ENCODE data around the gene TMEM167B.
"Not testable (repeated sequence)": the region's sequence is repeated elsewhere in the genome, so short reads cannot be mapped to it uniquely, and the experiment has no call there.

Gene TMEM167B

GRCh38 chr1:109133815-109134214, 43.3 kb downstream of the TMEM167B start:
- Mint-ChIP-seq H3K36me3 (ENCODE audit: insufficient read depth) (peaks cover 3% of the 10 kb centered on the region), H3K4me1 (no peaks in the 10 kb centered on the region), H3K27ac (ENCODE audit: low read depth) (no peak overlapping the region), H3K27me3 (no peaks in the 10 kb centered on the region), H3K9me3 (no peaks in the 10 kb centered on the region), H3K4me3 (no peak overlapping the region)
- ATAC-seq (replicated peaks; ENCODE audit: extremely low read depth, poor library complexity, severe bottlenecking) (no peak), DNase-seq (ENCODE audit: low spot score in 2 of 2) (no peak)

- DNase-seq (ENCODE audit: low spot score in 2 of 2) (no peak), ATAC-seq (replicated peaks; ENCODE audit: extremely low read depth, poor library complexity, severe bottlenecking) (no peak)
Observed at GRCh38 chr1:109134423-109134822, 43.9 kb downstream of the TMEM167B start.

GRCh38 chr1:109135940-109136339, 45.4 kb downstream of the TMEM167B start:
- H3K27me3 Mint-ChIP-seq = no peaks in the 10 kb centered on the region
- peaks cover 1% of the 10 kb centered on the region for H3K36me3 Mint-ChIP-seq (ENCODE audit: insufficient read depth)
- H3K4me3 Mint-ChIP-seq = no peak overlapping the region
- DNase-seq (ENCODE audit: low spot score in 2 of 2) (no peak), ATAC-seq (replicated peaks; ENCODE audit: extremely low read depth, poor library complexity, severe bottlenecking) (no peak)
- no peaks in the 10 kb centered on the region for H3K4me1 Mint-ChIP-seq
- H3K27ac Mint-ChIP-seq (ENCODE audit: low read depth) = no peak overlapping the region
- H3K9me3 Mint-ChIP-seq = no peaks in the 10 kb centered on the region

More at GRCh38 chr1:109134423-109134822, 43.9 kb downstream of the TMEM167B start:
- Mint-ChIP-seq H3K4me3 (no peak overlapping the region), H3K36me3 (ENCODE audit: insufficient read depth) (peaks cover 3% of the 10 kb centered on the region), H3K27me3 (no peaks in the 10 kb centered on the region), H3K27ac (ENCODE audit: low read depth) (no peak overlapping the region), H3K4me1 (no peaks in the 10 kb centered on the region), H3K9me3 (no peaks in the 10 kb centered on the region)

- Mint-ChIP-seq H3K27me3 (no peaks in the 10 kb centered on the region), H3K36me3 (ENCODE audit: insufficient read depth) (peaks cover 1% of the 10 kb centered on the region), H3K9me3 (no peaks in the 10 kb centered on the region), H3K27ac (ENCODE audit: low read depth) (no peak overlapping the region), H3K4me1 (no peaks in the 10 kb centered on the region), H3K4me3 (no peak overlapping the region)
- DNase-seq (ENCODE audit: low spot score in 2 of 2) = no peak
- ATAC-seq (replicated peaks; ENCODE audit: extremely low read depth, poor library complexity, severe bottlenecking) = no peak
Observed at GRCh38 chr1:109136766-109137165, 46.2 kb downstream of the TMEM167B start.

GRCh38 chr1:109137958-109138357, 47.4 kb downstream of the TMEM167B start:
- Mint-ChIP-seq H3K27me3 (no peaks in the 10 kb centered on the region), H3K4me1 (no peaks in the 10 kb centered on the region), H3K9me3 (no peaks in the 10 kb centered on the region), H3K27ac (ENCODE audit: low read depth) (no peak overlapping the region), H3K4me3 (no peak overlapping the region), H3K36me3 (ENCODE audit: insufficient read depth) (peaks cover 3% of the 10 kb centered on the region)
- DNase-seq (ENCODE audit: low spot score in 2 of 2) (no peak), ATAC-seq (replicated peaks; ENCODE audit: extremely low read depth, poor library complexity, severe bottlenecking) (no peak)

- Mint-ChIP-seq H3K36me3 (ENCODE audit: insufficient read depth) (peaks cover 3% of the 10 kb centered on the region), H3K27ac (ENCODE audit: low read depth) (no peak overlapping the region), H3K4me1 (no peaks in the 10 kb centered on the region), H3K4me3 (no peak overlapping the region), H3K27me3 (no peaks in the 10 kb centered on the region), H3K9me3 (no peaks in the 10 kb centered on the region)
- ATAC-seq (replicated peaks; ENCODE audit: extremely low read depth, poor library complexity, severe bottlenecking) (no peak), DNase-seq (ENCODE audit: low spot score in 2 of 2) (no peak)
Observed at GRCh38 chr1:109138358-109138757, 47.8 kb downstream of the TMEM167B start.

GRCh38 chr1:109140392-109140791, 49.8 kb downstream of the TMEM167B start:
- DNase-seq (ENCODE audit: low spot score in 2 of 2) = no peak

GRCh38 chr1:109142260-109142659, 51.7 kb downstream of the TMEM167B start:
- no peak for DNase-seq (ENCODE audit: low spot score in 2 of 2)
- no peaks in the 10 kb centered on the region for H3K4me1 Mint-ChIP-seq
- no peaks in the 10 kb centered on the region for H3K9me3 Mint-ChIP-seq
- H3K27ac Mint-ChIP-seq (ENCODE audit: low read depth) = no peak overlapping the region
- H3K4me3 Mint-ChIP-seq = no peak overlapping the region
- H3K36me3 Mint-ChIP-seq (ENCODE audit: insufficient read depth) = peaks cover 1% of the 10 kb centered on the region
- no peaks in the 10 kb centered on the region for H3K27me3 Mint-ChIP-seq
- ATAC-seq (replicated peaks; ENCODE audit: extremely low read depth, poor library complexity, severe bottlenecking) = no peak

More at GRCh38 chr1:109140392-109140791, 49.8 kb downstream of the TMEM167B start:
- H3K27ac Mint-ChIP-seq (ENCODE audit: low read depth) = no peak overlapping the region
- H3K36me3 Mint-ChIP-seq (ENCODE audit: insufficient read depth) = peaks cover 3% of the 10 kb centered on the region
- H3K4me1 Mint-ChIP-seq = no peaks in the 10 kb centered on the region
- H3K9me3 Mint-ChIP-seq = no peaks in the 10 kb centered on the region
- no peaks in the 10 kb centered on the region for H3K27me3 Mint-ChIP-seq
- H3K4me3 Mint-ChIP-seq = no peak overlapping the region
- ATAC-seq (replicated peaks; ENCODE audit: extremely low read depth, poor library complexity, severe bottlenecking) = no peak

GRCh38 chr1:109142725-109143124, 52.2 kb downstream of the TMEM167B start:
- not testable (repeated sequence) for H3K4me3 Mint-ChIP-seq; H3K4me1 Mint-ChIP-seq; H3K27ac Mint-ChIP-seq (ENCODE audit: low read depth); DNase-seq (ENCODE audit: low spot score in 2 of 2); H3K9me3 Mint-ChIP-seq; H3K36me3 Mint-ChIP-seq (ENCODE audit: insufficient read depth); H3K27me3 Mint-ChIP-seq; ATAC-seq (replicated peaks; ENCODE audit: extremely low read depth, poor library complexity, severe bottlenecking)
